HG02642 (cell line): Measurements from ENCODE around the gene FAM83C.

Experiments
- ATAC-seq: cut with Tn5 transposase; IDR thresholded peaks from one replicate; pipeline ENCODE4 v1.9.1; 2021; ENCODE audit warnings: mild to moderate bottlenecking; ENCODE audit not compliant: unreplicated experiment, poor library complexity

FAM83C gene

DNA sequence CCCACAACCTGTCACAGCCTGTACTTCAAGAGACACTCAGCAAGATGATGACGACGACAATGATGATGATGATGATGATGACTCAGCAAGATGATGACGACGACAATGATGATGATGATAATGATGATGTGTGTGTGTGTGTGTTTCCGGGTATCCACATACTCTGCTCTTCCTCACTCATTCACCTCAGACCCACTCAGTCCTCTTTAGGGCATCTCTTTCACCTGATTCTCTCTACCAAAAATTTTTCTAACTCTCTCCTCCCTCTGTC, 6.5 kb downstream of the FAM83C start:
- ATAC-seq: no peak

DNA sequence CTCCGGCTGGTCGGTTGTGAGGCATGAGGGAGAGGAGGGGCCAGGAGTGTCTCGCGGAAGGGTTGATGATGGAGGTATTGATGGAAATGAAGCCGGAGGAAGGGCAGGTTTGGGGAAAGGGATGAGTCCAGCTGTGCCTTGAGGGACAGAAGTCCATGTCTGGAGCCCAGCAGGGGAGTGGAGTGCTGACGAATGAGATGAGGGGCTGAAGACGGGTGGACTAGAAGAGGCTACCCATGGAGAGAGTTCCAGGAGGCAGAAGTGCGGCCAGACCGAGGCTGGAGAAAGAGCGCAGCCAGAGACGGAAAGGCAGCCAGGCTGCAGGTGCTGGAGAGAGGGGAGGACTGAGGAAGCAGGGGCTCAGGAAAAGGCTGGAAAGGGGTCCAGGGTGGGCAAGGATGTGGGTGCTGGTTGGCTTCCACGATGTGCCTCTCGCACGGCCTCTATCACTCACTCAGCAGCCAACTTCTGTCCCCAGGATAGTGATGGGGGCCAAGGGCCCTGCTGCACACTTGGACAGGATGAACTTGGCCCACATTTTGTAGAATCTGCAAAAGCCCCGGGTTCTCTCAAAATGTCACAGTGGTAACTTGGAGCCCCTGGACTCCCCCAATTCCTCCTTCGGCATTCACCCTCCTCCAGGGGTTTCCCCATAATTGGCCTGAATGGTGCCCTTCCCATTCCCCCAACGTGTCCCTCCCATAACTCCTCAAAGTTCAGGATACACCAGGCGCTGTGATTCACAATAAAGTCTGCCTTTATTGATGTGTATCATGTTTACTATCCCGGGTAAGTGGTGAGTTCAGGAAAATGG, 7.0 kb downstream of the FAM83C start:
- no peak for ATAC-seq

DNA sequence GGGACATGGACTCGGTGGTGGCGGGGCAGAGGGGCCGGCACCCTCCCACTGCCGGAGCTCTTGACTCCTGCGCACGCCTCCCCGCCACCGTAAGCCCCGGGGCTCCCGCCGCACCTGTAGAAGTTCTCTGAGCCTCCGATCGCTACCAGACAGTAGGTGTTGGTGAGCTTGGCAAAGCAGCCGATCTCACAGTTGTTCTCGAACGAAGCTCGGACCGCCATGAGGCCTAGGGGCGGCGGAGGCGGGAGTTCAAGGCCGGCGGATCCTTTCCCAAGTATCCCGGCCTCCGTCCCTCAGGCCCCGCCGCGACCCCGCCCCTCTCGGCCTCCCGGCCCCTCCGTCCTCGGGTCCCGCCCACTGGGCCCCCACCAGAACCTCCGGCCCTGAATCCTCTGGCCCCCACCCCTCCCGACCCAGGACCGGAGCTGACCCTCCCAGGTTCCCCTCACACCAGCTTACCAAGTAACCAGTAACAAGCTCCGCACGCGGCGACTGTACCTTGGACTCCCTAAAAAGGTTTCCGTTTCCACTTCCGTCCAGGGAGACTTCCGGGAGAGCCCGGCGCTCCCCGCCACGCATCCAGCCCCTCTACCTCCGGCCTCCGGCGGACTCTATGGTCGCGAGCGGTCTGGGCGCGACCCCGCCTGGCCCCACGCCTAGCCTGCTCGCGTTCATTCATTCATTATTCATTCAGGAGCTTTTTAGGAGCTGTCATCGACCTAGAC, 7.8 kb downstream of the FAM83C start, which contains the start of gene EIF6:
Gene EIF6 (minus strand): TSS at position 506 of the 725 bp plus-strand sequence. CDS start 285 bp downstream, at position 221.
- ATAC-seq: peak; percentile 78

DNA sequence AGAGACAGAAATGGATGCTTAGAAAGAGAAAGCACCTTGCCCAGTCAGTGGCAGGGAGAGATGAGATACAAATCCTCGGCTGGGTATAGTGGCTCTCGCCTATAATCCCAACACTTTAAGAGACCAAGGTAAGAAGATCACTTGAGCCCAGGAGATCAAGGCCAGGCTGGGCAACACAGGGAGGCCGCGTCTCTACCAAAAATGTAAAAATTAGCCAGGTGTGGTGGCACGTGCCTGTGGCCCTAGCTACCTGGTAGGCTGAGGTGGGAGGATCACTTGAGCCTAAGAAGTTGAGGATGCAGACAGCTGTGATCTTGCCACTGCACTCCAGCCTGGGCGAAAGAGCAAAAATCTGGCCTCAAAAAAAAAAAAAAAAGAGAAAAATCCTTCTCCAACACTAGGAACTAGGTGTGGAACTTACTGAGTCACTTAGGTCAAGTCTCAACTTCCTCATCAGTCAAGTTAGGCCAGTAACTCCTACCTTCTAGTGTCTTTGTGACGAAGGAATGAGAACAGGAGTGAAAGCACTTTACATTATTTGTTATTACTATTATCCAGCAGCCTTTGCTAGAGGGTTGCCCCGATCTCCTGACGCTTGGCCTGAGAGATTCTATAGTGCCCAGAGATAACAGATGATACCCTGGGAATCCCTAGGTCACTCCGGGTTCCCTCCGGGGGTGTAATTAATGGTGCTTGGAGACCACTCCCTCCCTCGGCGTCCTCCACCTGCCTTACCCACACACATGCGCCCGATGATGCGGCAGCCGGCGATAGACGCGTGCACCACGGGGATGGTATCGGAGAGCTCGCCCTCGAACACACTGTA, 8.6 kb downstream of the FAM83C start:
- no peak for ATAC-seq

DNA sequence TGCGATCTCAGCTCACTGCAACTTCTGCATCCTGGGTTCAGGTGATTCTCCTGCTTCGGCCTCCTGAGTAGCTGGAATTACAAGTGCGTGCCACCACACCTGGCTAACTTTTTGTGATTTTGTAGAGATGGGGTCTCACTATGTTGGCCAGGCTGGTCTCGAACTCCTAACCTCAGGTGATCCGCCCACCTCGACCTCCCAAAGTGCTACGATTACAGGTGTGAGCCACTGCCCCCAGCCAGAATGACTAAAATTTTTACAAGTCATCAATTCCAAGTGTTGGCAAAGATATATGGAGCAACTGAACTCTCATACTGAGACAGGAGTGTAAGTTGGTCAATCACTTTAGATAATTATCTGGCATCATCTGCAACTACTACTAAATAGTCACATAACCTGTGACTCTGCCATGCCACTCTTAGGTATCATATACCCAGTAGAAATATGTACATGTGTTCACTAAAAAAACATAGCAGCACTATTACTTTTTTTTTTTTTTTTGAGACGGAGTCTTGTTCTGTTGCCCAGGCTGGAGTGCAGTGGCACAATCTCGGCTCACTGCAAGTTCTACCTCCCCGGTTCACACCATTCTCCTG, 10.6 kb downstream of the FAM83C start:
- ATAC-seq: no peak

DNA sequence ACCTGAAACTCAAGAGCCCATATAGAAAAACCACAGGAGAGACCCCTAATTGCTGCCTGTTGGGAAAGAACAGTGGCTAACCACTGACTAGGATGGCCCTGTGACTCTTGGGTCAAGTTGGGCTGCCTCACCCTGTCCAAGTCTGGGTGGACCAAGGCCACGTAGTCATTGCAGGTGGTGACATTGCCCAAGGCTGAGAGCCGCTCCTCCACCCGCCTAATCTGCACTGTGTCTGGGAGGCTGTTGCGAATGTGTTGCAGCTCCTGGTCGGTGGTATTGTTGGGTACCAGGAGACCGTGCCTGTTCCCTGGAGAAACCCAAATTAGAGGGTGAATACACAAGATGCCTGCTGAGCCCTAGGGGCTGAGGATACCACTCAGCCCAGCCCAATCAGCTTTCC, 11.7 kb downstream of the FAM83C start:
- ATAC-seq: no peak

DNA sequence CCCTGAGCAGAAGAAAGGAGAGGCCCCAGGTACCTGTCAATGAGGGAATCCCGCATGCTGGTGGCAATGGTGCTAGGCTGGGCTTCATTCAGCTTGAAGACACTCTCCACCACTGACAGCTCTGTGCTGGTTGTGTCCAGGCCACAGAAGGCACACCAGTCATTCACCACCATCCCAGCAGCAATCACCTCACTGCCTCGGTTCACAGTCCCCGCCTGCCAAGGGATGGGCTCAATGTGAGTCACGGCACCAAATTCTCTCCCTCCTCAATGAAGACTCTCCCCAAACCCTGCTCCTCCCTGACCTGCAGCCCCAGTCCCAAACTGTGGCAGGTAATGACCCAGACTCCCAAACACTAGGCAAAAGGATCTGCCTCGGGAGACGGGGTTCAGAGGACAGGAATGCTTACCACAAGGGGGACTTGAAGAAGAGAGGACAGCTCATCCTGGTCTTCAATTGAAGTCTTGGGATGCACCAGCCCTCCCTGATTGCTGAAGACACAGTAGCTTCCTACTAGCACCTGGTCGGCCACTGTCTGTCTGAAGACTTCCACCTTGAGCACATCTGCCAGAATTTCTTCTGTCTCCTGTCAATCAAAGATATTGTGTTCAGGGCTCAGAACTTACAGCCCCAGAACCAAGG, 12.6 kb downstream of the FAM83C start:
- ATAC-seq: no peak

DNA sequence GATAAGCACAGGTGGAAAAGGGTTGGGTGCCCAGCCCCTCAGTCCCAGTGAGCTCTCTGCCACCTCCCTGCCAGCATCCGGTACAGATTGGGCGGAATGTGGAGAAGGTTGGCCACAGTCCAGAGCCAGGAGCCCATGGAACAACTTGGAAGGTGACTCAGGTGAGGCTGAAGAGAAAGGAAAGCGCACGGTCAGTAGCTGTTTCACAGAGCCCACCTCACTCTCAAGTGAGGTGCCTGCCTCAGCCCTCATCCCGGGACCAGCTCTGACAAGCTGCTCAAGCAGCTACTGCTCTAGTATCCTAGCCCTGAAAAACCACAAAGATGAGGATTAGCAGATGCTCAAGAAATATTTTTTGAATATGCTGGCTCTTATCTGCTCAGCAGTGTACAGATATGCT, 13.2 kb downstream of the FAM83C start:
- no peak for ATAC-seq

DNA sequence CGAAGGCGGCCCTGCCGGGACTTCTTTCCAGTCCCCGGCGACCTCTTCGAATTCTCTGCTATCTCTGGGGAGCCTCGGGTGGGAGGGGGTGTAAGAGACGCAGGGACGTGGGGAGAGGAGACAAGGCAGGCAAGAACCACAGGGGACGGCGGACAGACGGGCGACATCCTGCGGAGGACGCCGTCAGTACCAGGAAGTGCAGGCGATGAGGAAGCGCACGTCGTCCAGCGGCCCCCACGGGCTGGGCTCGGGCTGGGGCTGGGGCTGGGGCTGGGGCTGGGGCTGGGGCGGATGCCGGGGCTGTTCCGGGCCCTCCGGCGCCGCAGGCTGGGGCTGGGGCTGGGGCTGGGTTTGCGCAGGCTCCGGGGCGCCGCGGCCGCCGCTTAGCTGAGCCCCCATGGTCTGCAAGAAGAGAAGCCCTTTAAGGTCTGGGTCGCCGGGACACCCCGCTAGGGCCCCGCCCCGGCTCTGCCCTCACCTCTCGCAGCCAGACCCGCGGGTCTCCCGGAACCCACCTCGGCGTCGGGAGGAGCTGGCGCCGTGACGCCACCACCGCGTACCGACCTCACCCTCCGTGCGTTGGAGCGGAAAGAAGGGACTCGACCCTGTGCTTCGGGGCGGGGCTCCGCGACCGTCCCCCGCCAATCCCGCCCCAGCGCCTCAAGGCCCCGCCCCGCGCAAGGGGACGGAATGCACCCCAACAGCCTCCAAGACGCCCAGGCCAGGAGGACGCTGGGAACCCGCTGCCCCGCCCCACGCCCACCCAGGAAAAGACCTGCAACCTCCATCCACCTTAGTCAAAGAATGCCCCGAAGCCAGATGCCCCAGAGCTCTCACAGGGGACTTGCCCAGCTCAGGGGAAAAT, 14.5 kb downstream of the FAM83C start, which contains the start of gene MMP24OS:
Gene MMP24OS (minus strand): TSS at position 592 of the 865 bp plus-strand sequence. CDS start 193 bp downstream, at position 399.
- peak; percentile 81 for ATAC-seq

DNA sequence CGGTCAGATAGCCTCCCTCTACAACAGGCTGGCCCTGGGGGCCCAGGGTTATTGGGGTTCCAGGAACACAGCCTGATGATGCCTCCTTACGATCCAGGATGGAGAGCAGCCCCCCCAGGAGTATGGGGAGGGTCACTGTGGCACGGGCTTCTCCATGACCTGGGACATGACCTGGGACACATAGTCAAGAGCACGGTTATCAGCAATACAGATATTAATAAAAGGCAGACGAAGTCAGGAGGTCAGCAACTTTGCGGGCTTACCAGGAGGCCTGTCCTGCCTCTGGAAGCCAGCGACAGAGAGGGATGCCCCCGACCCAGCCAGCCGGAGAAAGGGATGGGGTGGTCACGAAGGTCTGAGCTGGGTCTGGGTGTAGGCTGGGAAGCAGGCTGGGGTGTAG, 15.1 kb downstream of the FAM83C start:
- no peak for ATAC-seq

DNA sequence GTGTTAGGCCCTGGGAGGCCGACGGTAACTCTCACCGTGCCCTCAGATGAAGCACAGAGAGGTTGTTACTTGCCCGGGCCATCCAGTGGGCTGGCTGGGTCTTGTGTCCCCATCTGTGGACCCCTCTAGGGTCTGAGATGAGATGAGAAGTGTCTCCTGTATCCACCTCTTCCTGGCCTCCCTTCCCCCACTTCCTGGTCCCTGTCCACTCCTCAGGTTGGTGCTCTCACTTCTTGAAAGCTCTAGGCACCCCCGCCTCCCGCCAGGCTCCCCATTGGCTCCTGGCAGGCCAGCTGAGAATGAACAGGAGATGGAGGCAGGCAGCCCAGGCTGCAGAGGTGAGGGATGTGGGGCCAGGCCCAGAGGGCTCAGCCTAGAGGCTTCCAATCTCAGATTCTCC, 15.8 kb downstream of the FAM83C start:
- no peak for ATAC-seq

DNA sequence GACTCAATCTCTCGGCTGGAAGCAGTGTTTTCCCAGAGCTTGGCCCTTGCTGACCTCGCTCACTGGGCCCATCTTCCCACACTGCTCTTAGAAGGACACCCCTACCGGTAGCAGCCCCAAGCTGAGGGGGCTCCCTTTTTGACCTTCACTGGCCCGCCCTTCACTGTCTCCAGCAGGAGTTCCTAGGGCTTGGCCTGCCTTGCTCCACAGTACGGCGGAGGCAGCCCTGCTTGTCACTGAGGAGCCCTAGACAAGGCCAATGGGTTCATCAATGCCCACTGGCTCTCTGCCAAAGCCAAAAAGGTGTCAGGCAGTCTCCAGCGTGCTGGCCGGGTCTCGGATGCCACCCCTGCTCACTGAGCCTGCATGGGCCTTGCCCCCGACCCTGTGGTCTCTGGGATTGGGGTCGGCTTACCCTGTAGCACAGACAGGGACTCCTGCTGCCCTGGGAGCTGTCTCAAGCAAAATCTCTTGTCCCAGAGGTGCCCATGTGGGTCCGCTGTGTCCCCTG, 16.4 kb downstream of the FAM83C start:
- ATAC-seq: no peak

DNA sequence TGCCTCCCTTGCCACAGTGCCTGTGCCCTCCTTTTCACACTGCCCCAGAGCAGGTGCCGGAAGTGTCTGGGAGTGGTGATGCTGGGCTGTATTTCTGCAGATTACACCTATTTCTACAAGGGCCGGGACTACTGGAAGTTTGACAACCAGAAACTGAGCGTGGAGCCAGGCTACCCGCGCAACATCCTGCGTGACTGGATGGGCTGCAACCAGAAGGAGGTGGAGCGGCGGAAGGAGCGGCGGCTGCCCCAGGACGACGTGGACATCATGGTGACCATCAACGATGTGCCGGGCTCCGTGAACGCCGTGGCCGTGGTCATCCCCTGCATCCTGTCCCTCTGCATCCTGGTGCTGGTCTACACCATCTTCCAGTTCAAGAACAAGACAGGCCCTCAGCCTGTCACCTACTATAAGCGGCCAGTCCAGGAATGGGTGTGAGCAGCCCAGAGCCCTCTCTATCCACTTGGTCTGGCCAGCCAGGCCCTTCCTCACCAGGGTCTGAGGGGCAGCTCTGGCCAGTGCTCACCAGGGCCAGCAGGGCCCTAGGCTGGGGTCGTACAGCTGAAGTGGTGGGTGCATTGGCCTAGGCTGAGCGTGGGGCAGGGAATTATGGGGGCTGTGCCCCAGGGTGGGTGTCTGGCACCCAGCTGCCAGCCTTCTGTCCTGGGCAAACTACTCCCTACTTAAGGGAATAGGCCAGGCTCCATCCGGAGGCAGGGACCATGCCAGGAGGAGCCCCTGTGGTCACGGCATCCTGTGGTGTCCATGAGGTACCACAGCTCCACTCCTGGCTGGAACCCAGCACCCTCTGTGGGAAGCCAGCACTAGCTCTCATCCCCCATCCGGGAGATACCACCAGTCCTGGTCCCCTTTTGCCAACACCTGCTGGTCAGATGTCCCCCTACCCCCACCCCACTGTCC, 17.8 kb downstream of the FAM83C start:
- ATAC-seq: no peak

DNA sequence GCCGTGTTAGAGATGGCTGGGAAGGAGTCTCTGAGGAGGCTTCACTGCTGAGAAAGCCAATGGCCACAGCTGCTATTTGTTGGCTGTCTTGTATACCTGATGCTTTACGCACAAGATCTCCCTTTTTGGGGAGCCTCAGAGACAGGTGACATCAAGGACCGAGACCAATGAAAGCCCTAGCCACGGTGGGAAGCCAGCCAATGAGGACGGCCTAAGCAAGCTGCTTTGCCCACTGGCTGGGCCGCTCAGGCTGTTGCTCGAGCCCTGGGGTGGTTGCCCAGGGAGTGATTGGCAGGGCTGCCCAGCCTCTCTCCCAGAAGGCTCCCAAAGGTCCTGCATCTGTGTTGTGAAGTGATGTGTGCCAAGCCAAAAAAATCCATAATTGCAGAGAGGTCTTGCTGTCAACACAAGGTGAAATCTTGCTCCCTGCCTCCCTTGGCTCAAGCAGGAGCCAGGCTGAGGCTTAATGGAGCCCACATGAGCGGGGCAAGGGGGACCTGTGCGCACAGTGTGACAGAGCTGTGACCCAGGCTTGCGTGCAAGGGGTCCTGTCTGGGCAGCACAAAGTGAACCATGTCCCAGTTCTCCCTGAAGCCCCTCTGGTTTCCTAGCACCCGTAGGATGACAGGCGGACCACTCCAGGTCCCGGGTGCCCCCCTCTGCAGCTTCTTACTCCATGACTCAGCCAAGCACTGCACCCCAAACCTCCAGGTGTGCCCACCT, 18.6 kb downstream of the FAM83C start:
- ATAC-seq: no peak

DNA sequence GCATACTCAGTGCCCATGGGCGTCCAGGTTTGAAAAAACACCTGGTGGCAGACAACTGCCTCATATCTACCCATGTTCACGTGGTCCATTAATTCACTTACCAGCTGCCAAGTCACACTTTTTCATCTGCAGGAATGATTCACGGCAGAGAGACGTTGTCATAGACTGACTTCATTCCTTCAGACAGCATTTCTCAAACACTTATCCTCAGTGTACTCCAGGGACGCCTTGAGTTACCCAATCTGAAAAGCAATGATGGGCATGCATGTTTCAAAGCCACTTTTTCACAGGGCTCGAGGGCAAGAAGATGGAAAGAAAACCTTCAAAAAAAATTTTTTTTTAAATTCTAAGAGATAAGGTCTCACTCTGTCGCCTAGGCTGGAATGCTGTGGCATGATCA, 20.3 kb downstream of the FAM83C start:
- ATAC-seq: no peak

DNA sequence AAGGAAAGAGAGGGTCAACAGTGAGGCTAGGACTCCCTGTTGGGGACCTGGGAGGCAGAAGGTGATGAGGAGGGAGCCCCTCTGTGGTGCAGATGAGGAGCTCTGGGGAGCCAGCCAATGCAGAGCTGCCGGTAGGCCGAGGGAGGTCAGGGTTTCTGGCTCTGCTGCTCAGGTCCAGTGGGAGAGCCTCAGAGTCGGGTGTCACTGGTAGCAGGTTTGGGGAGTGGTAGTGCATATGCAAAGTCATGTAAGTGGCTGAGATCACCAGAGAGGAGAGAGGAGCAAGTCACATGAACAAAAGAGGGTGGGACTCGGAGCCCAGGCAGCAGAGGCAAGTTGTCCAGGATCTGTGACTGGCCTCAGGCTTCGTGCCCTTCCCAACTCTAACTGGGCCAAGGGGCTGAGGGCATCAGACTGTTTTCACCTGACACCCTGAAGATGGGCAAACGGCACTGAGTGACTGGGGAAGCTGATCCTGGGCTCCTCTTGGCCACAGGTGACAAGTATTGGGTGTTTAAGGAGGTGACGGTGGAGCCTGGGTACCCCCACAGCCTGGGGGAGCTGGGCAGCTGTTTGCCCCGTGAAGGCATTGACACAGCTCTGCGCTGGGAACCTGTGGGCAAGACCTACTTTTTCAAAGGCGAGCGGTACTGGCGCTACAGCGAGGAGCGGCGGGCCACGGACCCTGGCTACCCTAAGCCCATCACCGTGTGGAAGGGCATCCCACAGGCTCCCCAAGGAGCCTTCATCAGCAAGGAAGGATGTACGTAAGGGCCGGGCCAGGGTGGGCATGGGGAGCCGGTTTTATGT, 20.9 kb downstream of the FAM83C start:
- no peak for ATAC-seq
